Measurements from ENCODE around the gene DLK1. TPM values are rescaled to one million over a fixed set of nuclear protein-coding genes. Genes with fewer than 3 reads are reported as not detected.

The DLK1 gene
- total and polyA plus RNA-seq, 2 of the 13 experiments (the other 11 are each of a cell fraction or from before 2014, with no cell fraction given) = 95.5 to 312 TPM

DNA sequence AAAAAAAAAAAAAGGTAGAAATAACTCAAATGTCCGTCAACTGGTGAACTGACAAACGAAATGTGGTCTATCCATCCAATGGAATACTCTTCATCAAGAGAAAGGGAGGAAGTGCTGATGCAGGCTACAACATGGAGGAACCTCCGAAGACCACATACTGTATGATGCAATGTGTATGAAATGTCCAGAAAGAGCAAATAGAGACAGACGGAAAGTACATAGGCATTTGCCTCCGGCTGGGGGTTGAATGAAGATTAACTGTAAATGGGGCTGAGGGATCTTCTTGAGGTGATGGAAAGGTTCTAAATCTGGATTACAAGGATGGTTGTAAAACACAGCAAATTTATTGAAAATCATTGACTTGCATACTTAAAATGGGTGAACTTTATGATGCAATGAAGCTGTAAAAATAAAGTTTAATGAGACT is 35.4 kb downstream of the DLK1 start (continued):
- TF ChIP-seq, protein P1, sequence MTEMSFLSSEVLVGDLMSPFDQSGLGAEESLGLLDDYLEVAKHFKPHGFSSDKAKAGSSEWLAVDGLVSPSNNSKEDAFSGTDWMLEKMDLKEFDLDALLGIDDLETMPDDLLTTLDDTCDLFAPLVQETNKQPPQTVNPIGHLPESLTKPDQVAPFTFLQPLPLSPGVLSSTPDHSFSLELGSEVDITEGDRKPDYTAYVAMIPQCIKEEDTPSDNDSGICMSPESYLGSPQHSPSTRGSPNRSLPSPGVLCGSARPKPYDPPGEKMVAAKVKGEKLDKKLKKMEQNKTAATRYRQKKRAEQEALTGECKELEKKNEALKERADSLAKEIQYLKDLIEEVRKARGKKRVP (CRISPR knock-in tag; IDR thresholded peaks at IDR 0.05) = peak; percentile 80 to 99
- no peak for TF ChIP-seq GABPA (IDR thresholded peaks at IDR 0.05; ENCODE audit: low read depth, low read length)
- TF ChIP-seq GABPA (CRISPR knock-in tag; IDR thresholded peaks at IDR 0.05; ENCODE audit: low read depth) = peak; percentile 33; the same call in 1 of the 2 replicates
- TF ChIP-seq BRD4 (CRISPR knock-in tag; IDR thresholded peaks at IDR 0.05) = 0 out of 2 replicates have a peak, but pooled peaks have one; percentile 41
- no peak for TF ChIP-seq FIP1L1 (IDR thresholded peaks at IDR 0.05; ENCODE audit: borderline replicate concordance, insufficient read depth, low read depth, low read length)
- no peak for TF ChIP-seq DR1 (CRISPR knock-in tag; IDR thresholded peaks at IDR 0.05)
- no peak for TF ChIP-seq ZNF562 (CRISPR knock-in tag; IDR thresholded peaks at IDR 0.05; ENCODE audit: borderline replicate concordance)
- no peak for TF ChIP-seq HDAC6 (IDR thresholded peaks at IDR 0.05; ENCODE audit: low read depth, low read length)
- TF ChIP-seq ZNF891 (CRISPR knock-in tag; IDR thresholded peaks at IDR 0.05) = no peak
- peak; percentile 51; the same call in 1 of the 2 replicates for TF ChIP-seq ZKSCAN8 (CRISPR knock-in tag; IDR thresholded peaks at IDR 0.05; ENCODE audit: borderline replicate concordance)
- no peak for TF ChIP-seq FOXO1 (CRISPR knock-in tag; IDR thresholded peaks at IDR 0.05)
- TF ChIP-seq ZNF354B (CRISPR knock-in tag; IDR thresholded peaks at IDR 0.05) = no peak
- TF ChIP-seq, protein P2, sequence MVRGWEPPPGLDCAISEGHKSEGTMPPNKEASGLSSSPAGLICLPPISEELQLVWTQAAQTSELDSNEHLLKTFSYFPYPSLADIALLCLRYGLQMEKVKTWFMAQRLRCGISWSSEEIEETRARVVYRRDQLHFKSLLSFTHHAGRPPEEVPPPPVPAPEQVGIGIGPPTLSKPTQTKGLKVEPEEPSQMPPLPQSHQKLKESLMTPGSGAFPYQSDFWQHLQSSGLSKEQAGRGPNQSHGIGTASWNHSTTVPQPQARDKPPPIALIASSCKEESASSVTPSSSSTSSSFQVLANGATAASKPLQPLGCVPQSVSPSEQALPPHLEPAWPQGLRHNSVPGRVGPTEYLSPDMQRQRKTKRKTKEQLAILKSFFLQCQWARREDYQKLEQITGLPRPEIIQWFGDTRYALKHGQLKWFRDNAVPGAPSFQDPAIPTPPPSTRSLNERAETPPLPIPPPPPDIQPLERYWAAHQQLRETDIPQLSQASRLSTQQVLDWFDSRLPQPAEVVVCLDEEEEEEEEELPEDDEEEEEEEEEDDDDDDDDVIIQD (CRISPR knock-in tag; IDR thresholded peaks at IDR 0.05; ENCODE audit: low read depth) = peak; percentile 96
- TF ChIP-seq, protein P3, sequence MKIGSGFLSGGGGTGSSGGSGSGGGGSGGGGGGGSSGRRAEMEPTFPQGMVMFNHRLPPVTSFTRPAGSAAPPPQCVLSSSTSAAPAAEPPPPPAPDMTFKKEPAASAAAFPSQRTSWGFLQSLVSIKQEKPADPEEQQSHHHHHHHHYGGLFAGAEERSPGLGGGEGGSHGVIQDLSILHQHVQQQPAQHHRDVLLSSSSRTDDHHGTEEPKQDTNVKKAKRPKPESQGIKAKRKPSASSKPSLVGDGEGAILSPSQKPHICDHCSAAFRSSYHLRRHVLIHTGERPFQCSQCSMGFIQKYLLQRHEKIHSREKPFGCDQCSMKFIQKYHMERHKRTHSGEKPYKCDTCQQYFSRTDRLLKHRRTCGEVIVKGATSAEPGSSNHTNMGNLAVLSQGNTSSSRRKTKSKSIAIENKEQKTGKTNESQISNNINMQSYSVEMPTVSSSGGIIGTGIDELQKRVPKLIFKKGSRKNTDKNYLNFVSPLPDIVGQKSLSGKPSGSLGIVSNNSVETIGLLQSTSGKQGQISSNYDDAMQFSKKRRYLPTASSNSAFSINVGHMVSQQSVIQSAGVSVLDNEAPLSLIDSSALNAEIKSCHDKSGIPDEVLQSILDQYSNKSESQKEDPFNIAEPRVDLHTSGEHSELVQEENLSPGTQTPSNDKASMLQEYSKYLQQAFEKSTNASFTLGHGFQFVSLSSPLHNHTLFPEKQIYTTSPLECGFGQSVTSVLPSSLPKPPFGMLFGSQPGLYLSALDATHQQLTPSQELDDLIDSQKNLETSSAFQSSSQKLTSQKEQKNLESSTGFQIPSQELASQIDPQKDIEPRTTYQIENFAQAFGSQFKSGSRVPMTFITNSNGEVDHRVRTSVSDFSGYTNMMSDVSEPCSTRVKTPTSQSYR (CRISPR knock-in tag; IDR thresholded peaks at IDR 0.05; ENCODE audit: borderline replicate concordance) = peak; percentile 76; the same call in 1 of the 2 replicates
- TF ChIP-seq, protein P4, sequence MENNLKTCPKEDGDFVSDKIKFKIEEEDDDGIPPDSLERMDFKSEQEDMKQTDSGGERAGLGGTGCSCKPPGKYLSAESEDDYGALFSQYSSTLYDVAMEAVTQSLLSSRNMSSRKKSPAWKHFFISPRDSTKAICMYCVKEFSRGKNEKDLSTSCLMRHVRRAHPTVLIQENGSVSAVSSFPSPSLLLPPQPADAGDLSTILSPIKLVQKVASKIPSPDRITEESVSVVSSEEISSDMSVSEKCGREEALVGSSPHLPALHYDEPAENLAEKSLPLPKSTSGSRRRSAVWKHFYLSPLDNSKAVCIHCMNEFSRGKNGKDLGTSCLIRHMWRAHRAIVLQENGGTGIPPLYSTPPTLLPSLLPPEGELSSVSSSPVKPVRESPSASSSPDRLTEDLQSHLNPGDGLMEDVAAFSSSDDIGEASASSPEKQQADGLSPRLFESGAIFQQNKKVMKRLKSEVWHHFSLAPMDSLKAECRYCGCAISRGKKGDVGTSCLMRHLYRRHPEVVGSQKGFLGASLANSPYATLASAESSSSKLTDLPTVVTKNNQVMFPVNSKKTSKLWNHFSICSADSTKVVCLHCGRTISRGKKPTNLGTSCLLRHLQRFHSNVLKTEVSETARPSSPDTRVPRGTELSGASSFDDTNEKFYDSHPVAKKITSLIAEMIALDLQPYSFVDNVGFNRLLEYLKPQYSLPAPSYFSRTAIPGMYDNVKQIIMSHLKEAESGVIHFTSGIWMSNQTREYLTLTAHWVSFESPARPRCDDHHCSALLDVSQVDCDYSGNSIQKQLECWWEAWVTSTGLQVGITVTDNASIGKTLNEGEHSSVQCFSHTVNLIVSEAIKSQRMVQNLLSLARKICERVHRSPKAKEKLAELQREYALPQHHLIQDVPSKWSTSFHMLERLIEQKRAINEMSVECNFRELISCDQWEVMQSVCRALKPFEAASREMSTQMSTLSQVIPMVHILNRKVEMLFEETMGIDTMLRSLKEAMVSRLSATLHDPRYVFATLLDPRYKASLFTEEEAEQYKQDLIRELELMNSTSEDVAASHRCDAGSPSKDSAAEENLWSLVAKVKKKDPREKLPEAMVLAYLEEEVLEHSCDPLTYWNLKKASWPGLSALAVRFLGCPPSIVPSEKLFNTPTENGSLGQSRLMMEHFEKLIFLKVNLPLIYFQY (CRISPR knock-in tag; IDR thresholded peaks at IDR 0.05; ENCODE audit: borderline replicate concordance) = peak; percentile 52; the same call in 1 of the 2 replicates
- TF ChIP-seq MTF1 (CRISPR knock-in tag; IDR thresholded peaks at IDR 0.05) = no peak
- 0 out of 2 replicates have a peak, but pooled peaks have one; percentile 24 for TF ChIP-seq DMAP1 (CRISPR knock-in tag; IDR thresholded peaks at IDR 0.05)
- TF ChIP-seq NRL (CRISPR knock-in tag; IDR thresholded peaks at IDR 0.05; ENCODE audit: borderline replicate concordance) = no peak
- TF ChIP-seq, protein P5, sequence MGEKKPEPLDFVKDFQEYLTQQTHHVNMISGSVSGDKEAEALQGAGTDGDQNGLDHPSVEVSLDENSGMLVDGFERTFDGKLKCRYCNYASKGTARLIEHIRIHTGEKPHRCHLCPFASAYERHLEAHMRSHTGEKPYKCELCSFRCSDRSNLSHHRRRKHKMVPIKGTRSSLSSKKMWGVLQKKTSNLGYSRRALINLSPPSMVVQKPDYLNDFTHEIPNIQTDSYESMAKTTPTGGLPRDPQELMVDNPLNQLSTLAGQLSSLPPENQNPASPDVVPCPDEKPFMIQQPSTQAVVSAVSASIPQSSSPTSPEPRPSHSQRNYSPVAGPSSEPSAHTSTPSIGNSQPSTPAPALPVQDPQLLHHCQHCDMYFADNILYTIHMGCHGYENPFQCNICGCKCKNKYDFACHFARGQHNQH (CRISPR knock-in tag; IDR thresholded peaks at IDR 0.05) = peak; percentile 66; the same call in 1 of the 2 replicates
